Kidney (tissue), 14 donors: Measurements from ENCODE around the gene AMD1. TPM values are rescaled to one million over a fixed set of nuclear protein-coding genes. Genes with fewer than 3 reads are reported as not detected.
"Not testable (repeated sequence)": the region's sequence is repeated elsewhere in the genome, so short reads cannot be mapped to it uniquely, and the experiment has no call there.

Experiments used
- DNase-seq, 5 donors: peaks; one replicate each; pipeline ENCODE4 v3.0.0-alpha.2; 2013 to 2020
- FAIRE-seq: peaks from 2 replicates; lab custom pipeline; 2012; peaks lifted over from hg19 to GRCh38; lab: Jason Lieb, UNC
- H3K27ac ChIP-seq, 2 donors: one replicate each; pipeline ENCODE4 v1.7.0; 2013; ENCODE audit warnings: low read depth in 2 of 2, low read length in 2 of 2, inconsistent platforms in 1 of 2
- H3K27me3 ChIP-seq: one replicate; pipeline ENCODE4 v1.7.1; 2013; ENCODE audit warnings: low read length, inconsistent platforms; ENCODE audit not compliant: control insufficient read depth, insufficient read depth
- H3K36me3 ChIP-seq, 3 donors: one replicate each; pipeline versions ENCODE4 v1.7.0 to v1.7.1; 2013; ENCODE audit warnings: low read length in 3 of 3, control low read depth in 1 of 3, inconsistent platforms in 1 of 3; ENCODE audit not compliant: insufficient read depth in 3 of 3, control insufficient read depth in 2 of 3
- H3K4me1 ChIP-seq, 3 donors: one replicate each; pipeline versions ENCODE4 v1.7.0 to v1.7.1; 2013; ENCODE audit warnings: low read length in 3 of 3, inconsistent platforms in 1 of 3, low read depth in 1 of 3; ENCODE audit not compliant: control insufficient read depth in 2 of 3, insufficient read depth in 2 of 3
- H3K4me3 ChIP-seq, 3 donors: one replicate each; pipeline versions ENCODE4 v1.7.0 to v1.8.1; 2013; ENCODE audit warnings: low read length in 3 of 3, control low read depth in 1 of 3, inconsistent platforms in 1 of 3
- H3K9ac ChIP-seq, 3 donors: one replicate each; pipeline versions ENCODE4 v1.7.0 to v1.7.1; 2013; ENCODE audit warnings: low read length in 3 of 3, control low read depth in 1 of 3, inconsistent platforms in 1 of 3
- H3K9me3 ChIP-seq, 3 donors: one replicate each; pipeline versions ENCODE4 v1.7.0 to v1.7.1; 2013; ENCODE audit warnings: low read length in 3 of 3, control low read depth in 1 of 3, inconsistent platforms in 1 of 3; ENCODE audit not compliant: control insufficient read depth in 2 of 3, insufficient read depth in 1 of 3
- intact Hi-C: fragments of 100-400 bp; cut with DNase I; formaldehyde crosslinking; loops from one replicate; pipeline ENCODE4 v1.11.1; 2022
- polyA plus RNA-seq: library from polyadenylated mRNA; stranded (reverse); fragments of 350-450 nt; fragmentation: Illumina TruSeq; extraction: RNeasy Lipid Tissue Mini Kit (QIAGEN cat#74804); gene quantifications from one replicate; pipeline ENCODE4 v1.2.3, GENCODE V29; 2014; ENCODE audit warnings: low read depth, low replicate concordance; ENCODE audit not compliant: insufficient read depth
- total RNA-seq: library from RNA; stranded (reverse); fragmentation: NEBNext Ultra II Directional; extraction: Animal tissue kit (Norgen Biotek cat#: 25700); gene quantifications from one replicate; pipeline ENCODE4 v1.2.1, GENCODE V29; 2021
- TF ChIP-seq, protein P1 (sequence below): IDR thresholded peaks from 3 replicates; pipeline ENCODE4 v1.5.1; 2012; ENCODE audit warnings: mild to moderate bottlenecking, moderate library complexity, borderline replicate concordance; ENCODE audit not compliant: insufficient read depth; ENCODE audit errors: extremely low read depth
- donor health status: control.
- donor health status: control.
- donor health status: control.
- donor health status: control.
- donor health status: control.
- donor health status: DM: yes; HTN: yes; CAD: no.
- donor health status: Normal renal cell carcinoma (clear cell type).

Gene AMD1
- total and polyA plus RNA-seq, 2 donors from 2014 or later = 32.8 to 72.3 TPM

DNA sequence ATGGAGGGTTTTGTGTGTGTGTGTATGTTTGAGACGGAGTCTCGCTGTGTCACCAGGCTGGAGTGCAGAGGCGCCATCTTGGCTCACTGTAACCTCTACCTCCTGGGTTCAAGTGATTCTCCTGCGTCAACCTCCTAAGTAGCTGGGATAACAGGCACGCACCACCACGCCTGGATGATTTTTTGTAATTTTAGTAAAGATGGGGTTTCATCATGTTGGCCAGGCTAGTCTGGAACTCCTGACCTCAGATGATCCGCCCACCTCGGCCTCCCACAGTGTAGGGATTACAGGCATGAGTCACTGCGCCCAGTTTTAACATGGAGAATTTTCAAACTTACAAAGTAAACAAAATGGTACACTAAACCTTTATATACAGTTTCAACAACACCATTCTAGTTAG, 22.8 kb downstream of the AMD1 start:
- H3K27ac ChIP-seq = no peak overlapping the region
- H3K36me3 ChIP-seq = peaks cover 5 to 29% (median 15%) of the 10 kb centered on the region in 3 donors
- DNase-seq = no peak
- intact Hi-C loops = no loop called here
- no peak for FAIRE-seq
- no peaks in the 10 kb centered on the region for H3K27me3 ChIP-seq
- no peak overlapping the region for H3K9ac ChIP-seq
- no peaks in the 10 kb centered on the region for H3K9me3 ChIP-seq
- TF ChIP-seq, protein P1, sequence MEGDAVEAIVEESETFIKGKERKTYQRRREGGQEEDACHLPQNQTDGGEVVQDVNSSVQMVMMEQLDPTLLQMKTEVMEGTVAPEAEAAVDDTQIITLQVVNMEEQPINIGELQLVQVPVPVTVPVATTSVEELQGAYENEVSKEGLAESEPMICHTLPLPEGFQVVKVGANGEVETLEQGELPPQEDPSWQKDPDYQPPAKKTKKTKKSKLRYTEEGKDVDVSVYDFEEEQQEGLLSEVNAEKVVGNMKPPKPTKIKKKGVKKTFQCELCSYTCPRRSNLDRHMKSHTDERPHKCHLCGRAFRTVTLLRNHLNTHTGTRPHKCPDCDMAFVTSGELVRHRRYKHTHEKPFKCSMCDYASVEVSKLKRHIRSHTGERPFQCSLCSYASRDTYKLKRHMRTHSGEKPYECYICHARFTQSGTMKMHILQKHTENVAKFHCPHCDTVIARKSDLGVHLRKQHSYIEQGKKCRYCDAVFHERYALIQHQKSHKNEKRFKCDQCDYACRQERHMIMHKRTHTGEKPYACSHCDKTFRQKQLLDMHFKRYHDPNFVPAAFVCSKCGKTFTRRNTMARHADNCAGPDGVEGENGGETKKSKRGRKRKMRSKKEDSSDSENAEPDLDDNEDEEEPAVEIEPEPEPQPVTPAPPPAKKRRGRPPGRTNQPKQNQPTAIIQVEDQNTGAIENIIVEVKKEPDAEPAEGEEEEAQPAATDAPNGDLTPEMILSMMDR = no peak
- no peak overlapping the region for H3K4me3 ChIP-seq
- no peaks in the 10 kb centered on the region for H3K4me1 ChIP-seq

- Histone ChIP-seq H3K4me3 (no peak overlapping the region), H3K9me3 (no peaks in the 10 kb centered on the region), H3K27me3 (no peaks in the 10 kb centered on the region), H3K36me3 (peaks cover 5 to 23% (median 10%) of the 10 kb centered on the region in 3 donors), H3K4me1 (no peaks in the 10 kb centered on the region), H3K27ac (no peak overlapping the region), H3K9ac (no peak overlapping the region)
- FAIRE-seq = no peak
- TF ChIP-seq, protein P1 = no peak
- no peak for DNase-seq
- intact Hi-C loops = no loop called here
These were observed 23.5 kb downstream of the AMD1 start for GRCh38 chr6:110898111-110898510.

GRCh38 chr6:110900028-110900598, 25.5 kb downstream of the AMD1 start:
- Histone ChIP-seq H3K9ac (no peak overlapping the region), H3K27me3 (no peaks in the 10 kb centered on the region), H3K4me1 (no peaks in the 10 kb centered on the region), H3K27ac (no peak overlapping the region), H3K4me3 (no peak overlapping the region), H3K9me3 (peaks cover 0 to 7% (median 6%) of the 10 kb centered on the region in 3 donors), H3K36me3 (peaks cover 2 to 18% (median 7%) of the 10 kb centered on the region in 3 donors)
- intact Hi-C loops = no loop called here
- DNase-seq (no peak), FAIRE-seq (no peak)
- TF ChIP-seq, protein P1 = no peak

DNA sequence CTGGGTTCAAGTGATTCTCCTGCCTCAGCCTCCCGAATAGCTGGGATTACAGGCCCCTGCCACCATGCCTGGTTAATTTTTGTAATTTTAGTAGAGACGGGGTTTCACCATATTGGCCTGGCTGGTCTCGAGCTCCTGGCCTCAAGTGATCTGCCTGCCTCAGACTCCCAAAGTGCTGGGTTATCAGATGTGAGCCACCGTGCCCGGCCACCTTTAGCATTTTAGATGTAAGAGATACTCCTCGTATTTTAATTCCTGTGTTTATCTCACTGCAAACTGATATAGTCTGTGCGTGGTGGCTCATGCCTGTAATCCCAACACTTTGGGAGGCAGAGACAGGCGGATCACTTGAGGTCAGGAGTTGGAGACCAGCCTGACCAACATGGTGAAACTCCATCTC, 27.0 kb downstream of the AMD1 start:
- H3K27ac ChIP-seq, H3K9me3 ChIP-seq, H3K36me3 ChIP-seq, H3K4me3 ChIP-seq, DNase-seq, H3K27me3 ChIP-seq, intact Hi-C loops, H3K4me1 ChIP-seq, H3K9ac ChIP-seq, FAIRE-seq: not testable (repeated sequence)
